Measurements from ENCODE around the gene ASIP. TPM values are rescaled to one million over a fixed set of nuclear protein-coding genes. Genes with fewer than 3 reads are reported as not detected.
"Not testable (repeated sequence)": the region's sequence is repeated elsewhere in the genome, so short reads cannot be mapped to it uniquely, and the experiment has no call there.

ASIP gene
- total RNA-seq, 4 donors from 2014 or later = not detected

GRCh38 chr20:34290471-34290870 is 49.2 kb downstream of the ASIP start:
- no peak for ATAC-seq (ENCODE audit: low FRiP score)
- TF ChIP-seq CTCF (IDR thresholded peaks at IDR 0.05) = no peak

GRCh38 chr20:34292496-34292895 is 51.3 kb downstream of the ASIP start:
- no peak for TF ChIP-seq CTCF (IDR thresholded peaks at IDR 0.05)
- DNase-seq (ENCODE audit: low spot score) = no peak
- ATAC-seq (ENCODE audit: low FRiP score) = no peak

More at GRCh38 chr20:34290471-34290870, 49.2 kb downstream of the ASIP start:
- no peak for DNase-seq (ENCODE audit: low spot score)

- no peak for DNase-seq (ENCODE audit: low spot score)
- no peak for TF ChIP-seq CTCF (IDR thresholded peaks at IDR 0.05)
- no peak for ATAC-seq (ENCODE audit: low FRiP score)
These were observed 51.9 kb downstream of the ASIP start for GRCh38 chr20:34293119-34293518.

GRCh38 chr20:34293589-34293988 is 52.4 kb downstream of the ASIP start:
- no peak for ATAC-seq (ENCODE audit: low FRiP score)
- TF ChIP-seq CTCF (IDR thresholded peaks at IDR 0.05) = no peak

GRCh38 chr20:34294563-34294962 is 53.3 kb downstream of the ASIP start:
- DNase-seq (ENCODE audit: low spot score) = no peak
- ATAC-seq (ENCODE audit: low FRiP score) = no peak
- TF ChIP-seq CTCF (IDR thresholded peaks at IDR 0.05) = no peak

More at GRCh38 chr20:34293589-34293988, 52.4 kb downstream of the ASIP start:
- no peak for DNase-seq (ENCODE audit: low spot score)

GRCh38 chr20:34295284-34295683 is 54.1 kb downstream of the ASIP start:
- no peak for DNase-seq (ENCODE audit: low spot score)
- ATAC-seq (ENCODE audit: low FRiP score) = no peak
- no peak for TF ChIP-seq CTCF (IDR thresholded peaks at IDR 0.05)

GRCh38 chr20:34296468-34296867 is 55.2 kb downstream of the ASIP start:
- ATAC-seq (ENCODE audit: low FRiP score) (no peak), DNase-seq (ENCODE audit: low spot score) (no peak)
- TF ChIP-seq CTCF (IDR thresholded peaks at IDR 0.05) = no peak

GRCh38 chr20:34298294-34298784 is 57.1 kb downstream of the ASIP start:
- DNase-seq (ENCODE audit: low spot score); ATAC-seq (ENCODE audit: low FRiP score): not testable (repeated sequence)

Data from omental fat pad (tissue), 4 donors.